NCI-H1694 treated with DMSO at 0.1 percent for 48 hours (cell line): ENCODE measurements around the gene KIAA2012.
"Not testable (repeated sequence)": the region's sequence is repeated elsewhere in the genome, so short reads cannot be mapped to it uniquely, and the experiment has no call there.

Experiments
- DNase-seq: peaks from one replicate; lab custom pipeline; 2025; lab: John Stamatoyannopoulos, UW

Gene KIAA2012

GRCh38 chr2:202201220-202202160 lies 128.4 kb downstream of the KIAA2012 start:
- no peak for DNase-seq

- no peak for DNase-seq
Observed at GRCh38 chr2:202203348-202203747, 130.3 kb downstream of the KIAA2012 start.

- DNase-seq = no peak
Observed at GRCh38 chr2:202204855-202205254, 131.8 kb downstream of the KIAA2012 start.

- no peak for DNase-seq
Observed at GRCh38 chr2:202208526-202208925, 135.5 kb downstream of the KIAA2012 start.

DNA sequence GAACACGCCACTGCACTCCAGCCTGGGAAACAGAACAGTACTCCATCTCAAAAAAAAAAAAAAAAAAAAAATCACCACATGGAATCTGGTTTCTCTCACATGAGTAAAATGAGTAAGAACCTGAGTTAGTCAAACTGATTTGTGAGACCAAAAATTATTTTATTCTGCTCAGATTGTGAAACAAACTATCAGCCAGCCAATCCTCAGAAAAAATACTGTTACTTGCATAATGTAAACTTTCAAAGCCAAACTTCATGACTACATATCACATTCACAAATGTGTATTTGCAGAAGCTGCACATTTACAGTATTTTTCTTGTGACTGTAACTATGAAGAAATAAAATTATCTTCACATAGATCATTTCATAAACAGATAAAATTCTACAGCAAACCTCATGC lies 142.1 kb downstream of the KIAA2012 start:
- DNase-seq = no peak

DNA sequence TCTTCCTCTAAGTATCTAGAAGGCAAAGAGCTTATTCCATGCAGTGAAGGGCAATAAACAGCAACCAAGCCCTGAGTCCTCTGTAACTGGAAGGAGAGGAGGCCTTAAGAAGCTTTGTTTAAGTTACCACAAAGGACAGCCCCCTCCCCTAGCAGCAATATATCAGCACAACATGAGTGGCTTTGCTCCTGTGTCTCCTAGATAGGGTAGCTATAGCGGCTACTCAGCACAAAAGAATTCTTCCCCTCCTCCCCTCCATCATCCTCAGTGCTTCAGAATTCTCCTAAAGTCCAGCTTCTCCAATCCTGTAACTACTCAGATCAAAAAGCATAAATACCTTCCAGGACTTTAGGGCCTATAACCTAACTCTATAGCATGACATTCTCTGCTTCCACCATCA lies 148.8 kb downstream of the KIAA2012 start:
- no peak for DNase-seq

DNA sequence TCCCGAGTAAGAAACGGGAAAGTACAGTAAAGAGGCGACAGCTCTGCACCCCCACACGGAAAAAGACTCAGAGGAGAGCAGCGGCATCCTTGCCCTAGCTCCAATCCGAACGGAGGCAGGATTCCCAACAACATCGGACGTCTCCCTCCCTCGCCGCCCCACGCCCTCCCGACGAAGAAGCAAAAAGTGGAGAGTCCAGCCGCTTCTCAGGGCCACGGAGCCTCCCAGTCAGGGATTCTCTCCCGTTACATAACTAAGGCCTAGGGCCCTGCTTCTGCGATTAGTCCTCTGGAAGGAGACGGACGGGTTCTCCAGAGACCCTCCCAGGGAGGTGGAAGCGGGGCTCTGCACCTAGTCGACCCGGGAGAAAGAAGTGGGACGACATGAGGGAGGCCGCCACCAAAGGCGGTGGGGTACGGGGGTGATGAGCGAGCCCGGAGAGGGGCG lies 164.8 kb downstream of the KIAA2012 start:
- no peak for DNase-seq

- peak; percentile 85 for DNase-seq
Observed at GRCh38 chr2:202238234-202239197, 165.5 kb downstream of the KIAA2012 start, which contains the start of gene SUMO1. Gene SUMO1, minus strand, starts transcription at chr2:202238597. Its CDS starts 146 bp downstream, at chr2:202238451.

DNA sequence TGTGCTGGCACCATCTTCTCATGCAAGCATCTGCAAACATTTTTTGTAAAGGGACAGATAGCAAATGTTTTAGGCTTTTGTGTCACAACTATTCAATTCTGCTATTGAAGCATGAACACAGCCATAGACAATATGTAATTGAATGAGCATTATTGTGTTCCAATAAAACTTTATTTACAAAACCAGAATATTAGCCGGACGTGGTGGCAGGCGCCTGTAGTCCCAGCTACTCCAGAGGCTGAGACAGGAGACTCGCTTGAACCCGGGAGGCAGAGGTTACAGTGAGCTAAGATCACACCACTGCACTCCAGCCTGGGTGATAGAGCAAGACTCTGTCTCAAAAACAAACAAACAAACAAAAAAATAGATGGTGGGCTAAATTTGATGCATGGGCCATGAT lies 174.7 kb downstream of the KIAA2012 start:
- not testable (repeated sequence) for DNase-seq

DNA sequence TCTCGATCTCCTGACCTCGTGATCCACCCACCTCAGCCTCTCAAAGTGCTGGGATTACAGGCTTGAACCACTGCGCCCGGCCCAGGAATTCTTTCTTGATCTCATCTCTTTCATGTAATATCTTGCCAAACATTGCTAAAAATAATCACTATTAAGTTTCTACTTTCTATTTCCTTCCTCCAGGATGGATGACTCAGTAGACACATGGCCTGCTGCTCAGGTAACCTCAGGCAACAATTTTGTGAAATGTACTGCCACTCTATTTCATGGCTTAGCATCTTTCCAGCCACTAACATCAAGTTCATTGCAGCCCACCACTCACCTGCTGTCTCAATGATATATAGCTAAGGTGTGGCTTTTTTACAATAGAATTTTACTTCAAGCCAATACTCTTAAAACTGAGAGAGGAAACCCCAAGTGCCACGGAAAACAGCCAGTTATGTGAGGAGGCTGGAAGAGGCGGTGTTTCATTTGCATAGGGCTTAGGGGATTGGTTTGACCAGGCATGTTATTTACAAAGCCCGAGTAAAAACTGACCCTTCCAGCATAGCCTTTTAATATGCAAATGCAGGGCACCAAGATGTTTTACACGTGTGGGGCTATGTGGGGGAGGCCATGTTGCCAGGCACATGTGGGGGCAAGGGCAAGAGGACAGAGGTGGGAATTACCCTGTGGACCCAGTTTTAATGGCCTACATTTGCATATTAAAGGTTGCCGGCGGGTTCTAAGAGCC lies 176.6 kb downstream of the KIAA2012 start:
- DNase-seq = no peak

DNA sequence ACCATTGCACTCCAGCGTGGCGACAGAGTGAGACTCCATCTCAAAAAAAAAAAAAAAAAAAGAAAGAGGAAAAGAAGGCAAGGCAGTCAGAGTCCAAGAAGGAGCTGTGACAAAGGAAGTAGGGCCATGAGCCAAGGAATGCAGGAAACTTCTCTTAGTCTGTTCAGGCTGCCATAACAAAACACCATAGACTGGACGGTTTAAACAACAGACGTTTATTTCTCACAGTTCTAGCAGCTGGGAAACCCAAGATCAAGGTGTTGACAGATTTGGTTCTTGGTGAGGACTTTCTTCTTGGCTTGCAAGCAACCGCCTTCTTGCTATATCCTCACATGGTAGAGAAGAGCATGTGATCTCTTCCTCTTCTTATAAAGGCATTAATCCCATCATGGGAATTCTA lies 178.4 kb downstream of the KIAA2012 start:
- no peak for DNase-seq
